Endothelial cell (in vitro differentiated cells): ENCODE measurements around the gene PID1. TPM values are rescaled to one million over a fixed set of nuclear protein-coding genes. Genes with fewer than 3 reads are reported as not detected.
A peak's percentile ranks its signal among the peaks of the same experiment; 100 is the strongest.

Experiments used
- DNase-seq: peaks from one replicate; pipeline ENCODE4 v3.0.0; 2021; ENCODE audit warnings: low spot score
- H3K27ac Mint-ChIP-seq: one replicate; pipeline ENCODE4 v1.8.0; 2021; ENCODE audit warnings: mixed read lengths, inconsistent platforms; ENCODE audit not compliant: unreplicated experiment
- H3K27me3 Mint-ChIP-seq: one replicate; pipeline ENCODE4 v1.8.0; 2021; ENCODE audit warnings: mild to moderate bottlenecking, moderate library complexity, mixed read lengths, inconsistent platforms; ENCODE audit not compliant: unreplicated experiment
- H3K36me3 Mint-ChIP-seq: one replicate; pipeline ENCODE4 v1.8.0; 2021; ENCODE audit warnings: mild to moderate bottlenecking, low read depth, mixed read lengths, inconsistent platforms; ENCODE audit not compliant: unreplicated experiment
- H3K4me1 Mint-ChIP-seq: one replicate; pipeline ENCODE4 v1.8.0; 2021; ENCODE audit warnings: mild to moderate bottlenecking, mixed read lengths, inconsistent platforms; ENCODE audit not compliant: unreplicated experiment
- H3K4me3 Mint-ChIP-seq: one replicate; pipeline ENCODE4 v1.8.0; 2021; ENCODE audit warnings: mild to moderate bottlenecking, mixed read lengths, inconsistent platforms; ENCODE audit not compliant: unreplicated experiment
- H3K9me3 Mint-ChIP-seq: one replicate; pipeline ENCODE4 v1.8.0; 2021; ENCODE audit warnings: mixed read lengths, inconsistent platforms; ENCODE audit not compliant: unreplicated experiment
- total RNA-seq: library from RNA; stranded (reverse); fragmentation: NEBNext Ultra II Directional; extraction: Animal tissue kit (Norgen Biotek cat#: 25700); gene quantifications from one replicate; pipeline ENCODE4 v1.2.1, GENCODE V29; 2021; ENCODE audit not compliant: unreplicated experiment
- TF ChIP-seq, protein P1 (sequence below): fragments of 200-600 bp; sonication (generic); IDR thresholded peaks from one replicate; pipeline ENCODE4 v1.5.0; 2021; ENCODE audit warnings: antibody characterized with exemption; ENCODE audit not compliant: unreplicated experiment

PID1 gene
- total RNA-seq, 1 donor from 2014 or later = not detected

DNA sequence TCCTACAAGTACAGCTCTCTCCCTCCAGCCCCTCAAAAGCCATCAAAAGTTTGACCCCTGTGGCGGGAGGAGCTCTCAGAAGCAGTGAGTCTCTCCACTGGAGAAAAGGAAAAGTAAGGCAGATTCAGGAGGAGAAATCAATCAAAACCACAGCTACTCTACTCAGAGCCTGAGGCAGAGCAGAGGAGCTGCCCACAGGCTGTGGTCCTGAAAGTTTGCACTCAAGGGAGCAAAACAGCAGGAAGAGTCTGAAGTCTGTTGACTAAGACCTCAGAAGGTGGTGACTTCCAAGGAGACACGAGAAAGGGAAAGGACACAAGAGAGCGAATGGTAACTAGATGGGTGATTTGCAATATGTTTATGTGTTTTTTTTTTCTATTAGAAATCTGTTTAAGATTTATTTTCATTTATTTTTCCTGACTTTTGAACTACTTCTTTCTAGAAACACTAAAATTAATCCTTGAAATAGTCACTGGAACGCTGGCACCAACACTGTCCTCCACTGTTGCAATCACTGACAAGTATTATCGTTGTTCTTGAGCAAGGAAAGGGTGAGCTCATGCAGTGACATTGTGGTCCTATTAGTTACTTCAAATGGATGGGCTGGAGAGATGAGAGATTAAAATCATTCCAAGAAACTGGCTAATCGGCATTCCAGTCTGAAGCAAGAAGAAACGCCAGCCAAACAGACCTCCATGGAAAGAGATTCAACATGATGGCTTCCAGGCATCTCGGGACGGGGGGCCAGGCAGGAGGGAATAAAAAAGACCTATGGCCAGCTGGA is 35.8 kb downstream of the PID1 start:
- Mint-ChIP-seq H3K4me1 (no peaks in the 10 kb centered on the region), H3K27me3 (no peaks in the 10 kb centered on the region), H3K9me3 (no peaks in the 10 kb centered on the region), H3K27ac (no peak overlapping the region), H3K4me3 (no peak overlapping the region), H3K36me3 (no peaks in the 10 kb centered on the region)
- TF ChIP-seq, protein P1, sequence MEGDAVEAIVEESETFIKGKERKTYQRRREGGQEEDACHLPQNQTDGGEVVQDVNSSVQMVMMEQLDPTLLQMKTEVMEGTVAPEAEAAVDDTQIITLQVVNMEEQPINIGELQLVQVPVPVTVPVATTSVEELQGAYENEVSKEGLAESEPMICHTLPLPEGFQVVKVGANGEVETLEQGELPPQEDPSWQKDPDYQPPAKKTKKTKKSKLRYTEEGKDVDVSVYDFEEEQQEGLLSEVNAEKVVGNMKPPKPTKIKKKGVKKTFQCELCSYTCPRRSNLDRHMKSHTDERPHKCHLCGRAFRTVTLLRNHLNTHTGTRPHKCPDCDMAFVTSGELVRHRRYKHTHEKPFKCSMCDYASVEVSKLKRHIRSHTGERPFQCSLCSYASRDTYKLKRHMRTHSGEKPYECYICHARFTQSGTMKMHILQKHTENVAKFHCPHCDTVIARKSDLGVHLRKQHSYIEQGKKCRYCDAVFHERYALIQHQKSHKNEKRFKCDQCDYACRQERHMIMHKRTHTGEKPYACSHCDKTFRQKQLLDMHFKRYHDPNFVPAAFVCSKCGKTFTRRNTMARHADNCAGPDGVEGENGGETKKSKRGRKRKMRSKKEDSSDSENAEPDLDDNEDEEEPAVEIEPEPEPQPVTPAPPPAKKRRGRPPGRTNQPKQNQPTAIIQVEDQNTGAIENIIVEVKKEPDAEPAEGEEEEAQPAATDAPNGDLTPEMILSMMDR = no peak
- DNase-seq = peak; percentile 31

GRCh38 chr2:229231885-229232284 is 39.2 kb downstream of the PID1 start:
- no peak for DNase-seq
- Mint-ChIP-seq H3K36me3 (no peaks in the 10 kb centered on the region), H3K27ac (no peak overlapping the region), H3K4me3 (no peak overlapping the region), H3K4me1 (no peaks in the 10 kb centered on the region), H3K9me3 (no peaks in the 10 kb centered on the region), H3K27me3 (no peaks in the 10 kb centered on the region)
- TF ChIP-seq, protein P1 = no peak

GRCh38 chr2:229231328-229231868 is 39.7 kb downstream of the PID1 start:
- no peak for DNase-seq
- H3K4me3 Mint-ChIP-seq = no peak overlapping the region
- TF ChIP-seq, protein P1 = no peak
- no peaks in the 10 kb centered on the region for H3K4me1 Mint-ChIP-seq
- H3K27me3 Mint-ChIP-seq = no peaks in the 10 kb centered on the region
- no peak overlapping the region for H3K27ac Mint-ChIP-seq
- no peaks in the 10 kb centered on the region for H3K9me3 Mint-ChIP-seq
- H3K36me3 Mint-ChIP-seq = no peaks in the 10 kb centered on the region

DNA sequence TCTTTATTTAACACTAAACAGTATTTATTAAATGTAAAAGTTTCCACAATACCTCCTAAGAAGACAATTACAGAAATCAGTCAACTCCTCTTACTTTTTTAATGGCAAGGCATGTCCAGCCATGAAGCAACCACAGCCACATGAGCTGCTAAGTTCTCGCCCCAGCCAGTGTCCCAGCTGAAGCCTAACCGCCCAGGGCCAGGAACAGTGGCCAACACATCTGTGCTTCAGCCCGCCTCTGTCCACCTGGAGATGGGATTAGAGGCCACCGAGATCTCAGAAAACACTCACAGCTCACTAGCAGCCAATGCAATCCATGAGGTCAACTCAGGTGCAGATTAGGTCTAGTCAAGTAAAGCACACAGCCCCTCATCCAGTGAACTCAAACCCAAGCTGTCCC is 40.2 kb downstream of the PID1 start:
- Mint-ChIP-seq H3K9me3 (no peaks in the 10 kb centered on the region), H3K27me3 (no peaks in the 10 kb centered on the region), H3K4me3 (no peak overlapping the region), H3K4me1 (no peaks in the 10 kb centered on the region), H3K36me3 (no peaks in the 10 kb centered on the region), H3K27ac (no peak overlapping the region)
- no peak for DNase-seq
- TF ChIP-seq, protein P1 = no peak

GRCh38 chr2:229230256-229230655 is 40.8 kb downstream of the PID1 start:
- H3K4me3 Mint-ChIP-seq = no peak overlapping the region
- no peak for DNase-seq
- TF ChIP-seq, protein P1 = no peak
- no peak overlapping the region for H3K27ac Mint-ChIP-seq
- H3K27me3 Mint-ChIP-seq = no peaks in the 10 kb centered on the region
- no peaks in the 10 kb centered on the region for H3K9me3 Mint-ChIP-seq
- H3K4me1 Mint-ChIP-seq = no peaks in the 10 kb centered on the region
- H3K36me3 Mint-ChIP-seq = no peaks in the 10 kb centered on the region
